Nephron (organoid): ENCODE data around the gene ZNF710.

Source experiments
- H3K27ac Mint-ChIP-seq, 3 experiments: 2 replicates each; pipeline ENCODE4 v1.8.0; 2020; ENCODE audit warnings: mixed read lengths in 3 of 3, mild to moderate bottlenecking in 2 of 3, moderate library complexity in 1 of 3
- H3K27me3 Mint-ChIP-seq: 2 replicates; pipeline ENCODE4 v1.8.0; 2021; ENCODE audit warnings: low read depth, mild to moderate bottlenecking, moderate library complexity, mixed read lengths
- H3K36me3 Mint-ChIP-seq: 2 replicates; pipeline ENCODE4 v1.8.0; 2020; ENCODE audit warnings: low read depth, mixed read lengths
- H3K4me1 Mint-ChIP-seq: 2 replicates; pipeline ENCODE4 v1.8.0; 2020; ENCODE audit warnings: mixed read lengths
- H3K4me3 Mint-ChIP-seq, 3 experiments: 2 replicates each; pipeline ENCODE4 v1.8.0; 2020; ENCODE audit warnings: mild to moderate bottlenecking in 3 of 3, mixed read lengths in 3 of 3, moderate library complexity in 2 of 3
- H3K9me3 Mint-ChIP-seq: 2 replicates; pipeline ENCODE4 v1.8.0; 2020; ENCODE audit warnings: mixed read lengths
- CTCF ChIP-seq, 3 experiments: fragments of 200-600 bp; sonication (generic); IDR thresholded peaks; one replicate each; pipeline ENCODE4 v1.5.0; 2021; ENCODE audit warnings: antibody characterized with exemption in 3 of 3; ENCODE audit not compliant: unreplicated experiment in 3 of 3

ZNF710 gene

GRCh38 chr15:90049666-90050604 lies 48.8 kb downstream of the ZNF710 start:
- Mint-ChIP-seq H3K4me1 (peaks cover 59% of the 10 kb centered on the region), H3K9me3 (no peaks in the 10 kb centered on the region), H3K36me3 (no peaks in the 10 kb centered on the region), H3K27ac (peak overlapping the region in 2 of 3 experiments; percentile 52 to 69), H3K4me3 (no peak overlapping the region), H3K27me3 (no peaks in the 10 kb centered on the region)
- TF ChIP-seq CTCF (IDR thresholded peaks at IDR 0.05; ENCODE audit: unreplicated experiment in 3 of 3) = no peak

GRCh38 chr15:90051874-90052273 lies 50.8 kb downstream of the ZNF710 start:
- Mint-ChIP-seq H3K9me3 (no peaks in the 10 kb centered on the region), H3K4me1 (peaks cover 50% of the 10 kb centered on the region), H3K27me3 (no peaks in the 10 kb centered on the region), H3K4me3 (no peak overlapping the region), H3K36me3 (peaks cover 4% of the 10 kb centered on the region), H3K27ac (no peak overlapping the region)
- no peak for TF ChIP-seq CTCF (IDR thresholded peaks at IDR 0.05; ENCODE audit: unreplicated experiment in 3 of 3)

- Mint-ChIP-seq H3K36me3 (peaks cover 4% of the 10 kb centered on the region), H3K9me3 (no peaks in the 10 kb centered on the region), H3K4me3 (peak overlapping the region in 1 of 3 experiments; percentile 0), H3K4me1 (peaks cover 40% of the 10 kb centered on the region), H3K27ac (peak overlapping the region in 2 of 3 experiments; percentile 78 to 80), H3K27me3 (no peaks in the 10 kb centered on the region)
- no peak for TF ChIP-seq CTCF (IDR thresholded peaks at IDR 0.05; ENCODE audit: unreplicated experiment in 3 of 3)
Observed at GRCh38 chr15:90053685-90054466, 52.8 kb downstream of the ZNF710 start.

GRCh38 chr15:90054618-90055097 lies 53.5 kb downstream of the ZNF710 start:
- Mint-ChIP-seq H3K4me1 (peaks cover 36% of the 10 kb centered on the region), H3K27ac (peak overlapping the region; percentile 78 to 88 (median 82)), H3K27me3 (no peaks in the 10 kb centered on the region), H3K36me3 (peaks cover 4% of the 10 kb centered on the region), H3K9me3 (no peaks in the 10 kb centered on the region), H3K4me3 (no peak overlapping the region)
- no peak for TF ChIP-seq CTCF (IDR thresholded peaks at IDR 0.05; ENCODE audit: unreplicated experiment in 3 of 3)

- Mint-ChIP-seq H3K4me1 (peaks cover 31% of the 10 kb centered on the region), H3K9me3 (no peaks in the 10 kb centered on the region), H3K27ac (peak overlapping the region; percentile 5 to 88 (median 78))
Observed at GRCh38 chr15:90055182-90055581, 54.1 kb downstream of the ZNF710 start.

More at GRCh38 chr15:90055182-90055581, 54.1 kb downstream of the ZNF710 start:
- H3K27me3 Mint-ChIP-seq = no peaks in the 10 kb centered on the region
- TF ChIP-seq CTCF (IDR thresholded peaks at IDR 0.05; ENCODE audit: unreplicated experiment in 3 of 3) = no peak
- H3K36me3 Mint-ChIP-seq = peaks cover 4% of the 10 kb centered on the region
- H3K4me3 Mint-ChIP-seq = no peak overlapping the region
